ENCODE data around the gene IFRD1. TPM values are rescaled to one million over a fixed set of nuclear protein-coding genes. Genes with fewer than 3 reads are reported as not detected.

The IFRD1 gene
- total RNA-seq, 1 donor from 2014 or later = 15.1 TPM

Small RNA genes lying within 50 kb of the gene (small RNA-seq; reads per million reads assigned to genes)
- not detected for gene AC079741.1

Other genes starting within 250 kb of the IFRD1 start
- gene DOCK4, start 244.1 kb upstream of the IFRD1 start, total RNA-seq = 24.5 TPM
- gene ZNF277, start 243.8 kb upstream of the IFRD1 start, total RNA-seq = 17.7 TPM
- gene LSMEM1, start 30.5 kb downstream of the IFRD1 start, total RNA-seq = 13.0 TPM

Measured in skeletal muscle tissue (tissue), 2 donors.